SK-N-SH (cell line): Measurements from ENCODE around the gene ADAMTS16. TPM values are rescaled to one million over a fixed set of nuclear protein-coding genes. Genes with fewer than 3 reads are reported as not detected.

ENCODE experiments used
- CTCF ChIA-PET: fragments of 300-600, 350-600 bp; formaldehyde crosslinking; extraction: SDS; loops from one replicate; lab custom pipeline; 2021; lab: Yijun Ruan, JAX
- POLR2A ChIA-PET: fragments of 350-600 bp; sonication (Branson Sonifier 250); formaldehyde crosslinking; extraction: SDS; loops from one replicate; lab custom pipeline; 2020; ENCODE audit warnings: antibody characterized with exemption, inconsistent platforms; lab: Yijun Ruan, JAX
- DNase-seq: peaks from one replicate; pipeline ENCODE4 v3.0.0; 2012
- H2AFZ ChIP-seq: fragments of 200-600 bp; sonication (generic); 2 replicates; pipeline ENCODE4 v1.8.1; 2016; ENCODE audit warnings: antibody characterized with exemption, mild to moderate bottlenecking, low read depth
- H3F3A ChIP-seq: fragments of 200-600 bp; sonication (generic); replicated peaks from 2 replicates; pipeline ENCODE3; 2016; ENCODE audit warnings: antibody characterized with exemption, mild to moderate bottlenecking; ENCODE audit not compliant: insufficient read depth
- H3K27ac ChIP-seq, 2 experiments: fragments of 200-500 bp in 1 of 2; fragments of 200-600 bp in 1 of 2; sonication (Bioruptor generic) in 1 of 2; sonication (generic), shearing (Covaris generic) in 1 of 2; 2 replicates each; pipeline versions ENCODE4 v1.5.1 to v1.6.1; 2014 to 2016; ENCODE audit warnings: low read depth in 2 of 2, inconsistent platforms in 1 of 2, low read length in 1 of 2, mild to moderate bottlenecking in 1 of 2, mixed read lengths in 1 of 2
- H3K27me3 ChIP-seq: fragments of 200-600 bp; sonication (generic), shearing (Covaris generic); 2 replicates; pipeline ENCODE4 v1.6.1; 2016; ENCODE audit warnings: mixed run types; ENCODE audit not compliant: insufficient read depth
- H3K36me3 ChIP-seq, 2 experiments: fragments of 200-500 bp in 1 of 2; fragments of 200-600 bp in 1 of 2; sonication (Bioruptor generic) in 1 of 2; sonication (generic) in 1 of 2; replicated peaks in 1 of 2; 2 replicates each; pipeline versions ENCODE3 to v1.5.1; 2014 to 2016; ENCODE audit warnings: low read length in 1 of 2, mild to moderate bottlenecking in 1 of 2; ENCODE audit not compliant: insufficient read depth in 2 of 2, control insufficient read depth in 1 of 2
- H3K4me1 ChIP-seq, 2 experiments: fragments of 200-500 bp in 1 of 2; fragments of 200-600 bp in 1 of 2; sonication (Bioruptor generic) in 1 of 2; sonication (generic), shearing (Covaris generic) in 1 of 2; 2 replicates each; pipeline versions ENCODE4 v1.5.1 to v1.6.1; 2014 to 2016; ENCODE audit warnings: low read depth in 1 of 2, low read length in 1 of 2, mixed run types in 1 of 2; ENCODE audit not compliant: insufficient read depth in 2 of 2, control insufficient read depth in 1 of 2
- H3K4me2 ChIP-seq: fragments of 200-600 bp; sonication (generic), shearing (Covaris generic); 2 replicates; pipeline ENCODE4 v1.6.1; 2017; ENCODE audit warnings: mixed run types
- H3K4me3 ChIP-seq, 2 experiments: fragments of 200-500 bp in 1 of 2; fragments of 200-600 bp in 1 of 2; sonication (Bioruptor generic) in 1 of 2; sonication (generic), shearing (Covaris generic) in 1 of 2; 2 replicates each; pipeline versions ENCODE4 v1.5.1 to v1.8.1; 2014 to 2016; ENCODE audit warnings: low read depth in 2 of 2, inconsistent platforms in 1 of 2, low read length in 1 of 2, mild to moderate bottlenecking in 1 of 2, mixed read lengths in 1 of 2, moderate library complexity in 1 of 2
- H3K79me2 ChIP-seq: fragments of 200-600 bp; sonication (generic); 2 replicates; pipeline ENCODE4 v1.8.1; 2017; ENCODE audit warnings: mild to moderate bottlenecking; ENCODE audit not compliant: insufficient read depth
- H3K9ac ChIP-seq: fragments of 200-600 bp; sonication (generic); 2 replicates; pipeline ENCODE4 v1.6.1; 2017; ENCODE audit warnings: mixed run types
- H3K9me2 ChIP-seq: fragments of 200-600 bp; sonication (generic); 2 replicates; pipeline ENCODE4 v1.6.1; 2017; ENCODE audit warnings: mixed run types
- H3K9me3 ChIP-seq: fragments of 200-600 bp; sonication (generic); 2 replicates; pipeline ENCODE4 v1.6.1; 2017; ENCODE audit warnings: mixed run types, mild to moderate bottlenecking, moderate library complexity
- H4K20me1 ChIP-seq: fragments of 200-600 bp; sonication (generic); 2 replicates; pipeline ENCODE4 v1.6.1; 2017; ENCODE audit warnings: mild to moderate bottlenecking, mixed run types; ENCODE audit not compliant: insufficient read depth
- CHD2 ChIP-seq: fragments of 150-350 bp; IDR thresholded peaks from 2 replicates; pipeline ENCODE4 v1.6.1; 2018; ENCODE audit warnings: low read length; ENCODE audit not compliant: partially characterized antibody
- CTCF ChIP-seq: fragments of 200-600 bp; sonication (generic); IDR thresholded peaks from 2 replicates; pipeline ENCODE4 v1.6.1; 2017; ENCODE audit warnings: antibody characterized with exemption, mild to moderate bottlenecking, moderate library complexity
- ELF1 ChIP-seq: IDR thresholded peaks from 2 replicates; pipeline ENCODE4 v1.4.0; 2012
- EP300 ChIP-seq, 2 experiments: IDR thresholded peaks; 2 replicates each; pipeline versions ENCODE4 v1.4.0 to v1.6.1; 2012; ENCODE audit warnings: borderline replicate concordance in 1 of 2, low read depth in 1 of 2, low read length in 1 of 2
- FOSL2 ChIP-seq: IDR thresholded peaks from 2 replicates; pipeline ENCODE4 v1.4.0; 2012; ENCODE audit warnings: low read depth, mild to moderate bottlenecking, moderate library complexity, borderline replicate concordance
- FOXJ3 ChIP-seq: sonication (generic); formaldehyde crosslinking; IDR thresholded peaks from 2 replicates; pipeline ENCODE4 v1.5.1; 2020; ENCODE audit warnings: mild to moderate bottlenecking, missing genetic modification reagents
- FOXM1 ChIP-seq: IDR thresholded peaks from 2 replicates; pipeline ENCODE4 v1.4.0; 2012; ENCODE audit warnings: low read depth, mild to moderate bottlenecking
- GABPA ChIP-seq: IDR thresholded peaks from 2 replicates; pipeline ENCODE4 v1.4.0; 2012; ENCODE audit warnings: low read depth, mild to moderate bottlenecking
- IRF3 ChIP-seq: fragments of 150-350 bp; IDR thresholded peaks from 2 replicates; pipeline ENCODE4 v1.6.1; 2016; ENCODE audit warnings: mild to moderate bottlenecking, low read depth, low read length
- JUND ChIP-seq: IDR thresholded peaks from 2 replicates; pipeline ENCODE4 v1.4.0; 2012
- MEF2A ChIP-seq: IDR thresholded peaks from 2 replicates; pipeline ENCODE4 v1.4.0; 2012; ENCODE audit warnings: low read depth, borderline replicate concordance
- MXI1 ChIP-seq: IDR thresholded peaks from 2 replicates; pipeline ENCODE4 v1.6.1; 2012; ENCODE audit warnings: mild to moderate bottlenecking, low read depth, low read length, improper control_type of control experiment
- PBX3 ChIP-seq: IDR thresholded peaks from 2 replicates; pipeline ENCODE4; 2012
- RAD21 ChIP-seq: IDR thresholded peaks from 2 replicates; pipeline ENCODE4 v1.6.1; 2012; ENCODE audit warnings: mild to moderate bottlenecking, low read length
- REST ChIP-seq: IDR thresholded peaks from 2 replicates; pipeline ENCODE4 v1.6.1; 2012; ENCODE audit warnings: mild to moderate bottlenecking, low read depth, low read length, moderate library complexity
- RXRA ChIP-seq: IDR thresholded peaks from 2 replicates; pipeline ENCODE4 v1.4.0; 2012; ENCODE audit warnings: low read depth, mild to moderate bottlenecking, borderline replicate concordance
- TAF1 ChIP-seq: IDR thresholded peaks from 2 replicates; pipeline ENCODE4 v1.6.1; 2012; ENCODE audit warnings: low read depth, mild to moderate bottlenecking, low read length, moderate library complexity, borderline replicate concordance
- TEAD4 ChIP-seq: IDR thresholded peaks from 2 replicates; pipeline ENCODE4 v1.4.0; 2012; ENCODE audit warnings: mild to moderate bottlenecking, borderline replicate concordance; ENCODE audit not compliant: insufficient read depth
- WGBS: methylation state at CpG from one replicate; pipeline ENCODE4 v1.1.6; 2017; ENCODE audit warnings: low lambda C conversion rate; 5-methylcytosine and 5-hydroxymethylcytosine counted together
- polyA plus RNA-seq, 3 experiments: library from polyadenylated mRNA; depleted of rRNA; stranded (reverse); fragments of >200 nt; gene quantifications; 2 replicates each; pipeline ENCODE4 v1.2.3, GENCODE V29; 2012

The ADAMTS16 gene
- polyA plus RNA-seq, 1 of the 3 experiments (the other 2 are of a cell fraction): not detected

GRCh38 chr5:5252106-5252505 is 112.0 kb downstream of the ADAMTS16 start:
- Histone ChIP-seq H2AFZ (no peak overlapping the region), H3K36me3 (no peaks in the 10 kb centered on the region), H4K20me1 (no peaks in the 10 kb centered on the region), H3K9ac (no peak overlapping the region), H3K9me2 (no peaks in the 10 kb centered on the region), H3K4me1 (no peaks in the 10 kb centered on the region), H3K27me3 (no peaks in the 10 kb centered on the region), H3F3A (no peaks in the 10 kb centered on the region), H3K4me3 (no peak overlapping the region), H3K27ac (no peak overlapping the region), H3K79me2 (no peaks in the 10 kb centered on the region), H3K9me3 (peaks cover 18% of the 10 kb centered on the region), H3K4me2 (no peak overlapping the region)
- ChIA-PET POLR2A (no interaction called here), CTCF (no interaction called here)
- no peak for DNase-seq
- TF ChIP-seq TEAD4 (no peak), ELF1 (no peak), IRF3 (no peak), EP300 (IDR thresholded peaks at IDR 0.05; ENCODE audit: borderline replicate concordance in 1 of 2, low read depth in 1 of 2, low read length in 1 of 2) (no peak), CTCF (no peak), FOXM1 (no peak), CHD2 (no peak), PBX3 (no peak), JUND (no peak), GABPA (no peak), TAF1 (no peak)
- WGBS: 65% methylated on average over 8 of the region's 8 CpGs

GRCh38 chr5:5257353-5257752 is 117.2 kb downstream of the ADAMTS16 start:
- Histone ChIP-seq H3F3A (no peaks in the 10 kb centered on the region), H3K9me2 (no peaks in the 10 kb centered on the region), H2AFZ (no peak overlapping the region), H3K27me3 (no peaks in the 10 kb centered on the region), H3K36me3 (no peaks in the 10 kb centered on the region), H3K4me2 (no peak overlapping the region), H3K4me3 (no peak overlapping the region), H3K79me2 (no peaks in the 10 kb centered on the region), H3K27ac (no peak overlapping the region), H4K20me1 (no peaks in the 10 kb centered on the region), H3K9ac (no peak overlapping the region), H3K4me1 (no peaks in the 10 kb centered on the region), H3K9me3 (peaks cover 18% of the 10 kb centered on the region)
- WGBS: 52% methylated on average over 5 of the region's 5 CpGs
- ChIA-PET POLR2A (no interaction called here), CTCF (no interaction called here)
- DNase-seq: no peak
- TF ChIP-seq ELF1 (no peak), FOXJ3 (CRISPR knock-in tag) (no peak), JUND (no peak), MEF2A (no peak), RAD21 (no peak), RXRA (no peak), REST (no peak), FOSL2 (no peak), PBX3 (no peak), MXI1 (no peak)
